Effector CD4-positive, alpha-beta T cell (primary cell): ENCODE data around the gene PDPN. TPM values are rescaled to one million over a fixed set of nuclear protein-coding genes. Genes with fewer than 3 reads are reported as not detected.
"Not testable (repeated sequence)": the region's sequence is repeated elsewhere in the genome, so short reads cannot be mapped to it uniquely, and the experiment has no call there.

Source experiments
- DNase-seq: peaks from one replicate; pipeline ENCODE4 v3.0.0-alpha.2; 2020
- total RNA-seq: gene quantifications from one replicate; lab custom pipeline; 2026; lab: John Stamatoyannopoulos, UW

Gene PDPN
- not detected for total RNA-seq

GRCh38 chr1:13583595-13583965, at the start of gene PDPN:
TSS of gene PDPN (plus strand) at chr1:13583832. CDS start at chr1:13584034, 202 bp downstream.
- DNase-seq = no peak

GRCh38 chr1:13535227-13535626, 48.4 kb upstream of the PDPN start:
- no peak for DNase-seq

DNA sequence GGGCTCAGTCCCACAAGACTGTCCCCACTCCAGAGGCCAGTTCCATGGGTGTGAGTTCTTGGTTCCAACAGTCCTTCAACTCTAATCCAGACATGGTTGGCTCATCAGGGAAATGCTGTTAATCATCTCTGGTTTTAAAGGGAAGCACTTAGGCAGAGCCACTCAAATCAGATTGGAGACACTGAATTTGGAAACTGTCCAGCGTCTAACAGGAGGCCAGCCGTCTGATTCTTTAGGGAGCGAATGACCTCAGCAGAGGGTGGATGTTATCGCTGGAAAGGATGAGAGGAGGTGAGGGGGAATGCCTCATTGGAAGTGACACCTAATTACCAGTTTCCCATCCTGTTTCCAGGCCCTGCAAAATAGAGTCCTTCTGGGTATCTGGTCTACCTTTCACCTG, 47.1 kb upstream of the PDPN start:
- no peak for DNase-seq

DNA sequence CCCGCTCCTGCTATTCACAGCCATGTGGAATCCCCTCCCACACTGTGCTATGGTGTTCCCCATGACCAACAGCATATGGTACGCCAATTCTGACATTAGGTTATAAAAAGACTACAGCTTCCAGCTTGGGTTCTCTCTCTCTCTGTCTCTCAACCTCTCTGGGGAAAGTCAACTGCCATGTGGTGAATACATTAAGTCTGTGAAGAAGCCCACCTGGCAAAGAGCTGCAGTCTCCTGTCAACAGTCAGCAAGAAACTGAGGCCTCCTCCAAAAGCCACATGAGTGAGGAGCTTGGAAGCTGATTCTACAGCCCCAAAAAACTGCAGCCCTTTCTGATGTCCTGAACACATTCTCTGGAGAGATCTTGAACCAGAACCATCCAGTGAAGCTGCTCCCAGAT, 44.8 kb upstream of the PDPN start:
- DNase-seq = no peak

DNA sequence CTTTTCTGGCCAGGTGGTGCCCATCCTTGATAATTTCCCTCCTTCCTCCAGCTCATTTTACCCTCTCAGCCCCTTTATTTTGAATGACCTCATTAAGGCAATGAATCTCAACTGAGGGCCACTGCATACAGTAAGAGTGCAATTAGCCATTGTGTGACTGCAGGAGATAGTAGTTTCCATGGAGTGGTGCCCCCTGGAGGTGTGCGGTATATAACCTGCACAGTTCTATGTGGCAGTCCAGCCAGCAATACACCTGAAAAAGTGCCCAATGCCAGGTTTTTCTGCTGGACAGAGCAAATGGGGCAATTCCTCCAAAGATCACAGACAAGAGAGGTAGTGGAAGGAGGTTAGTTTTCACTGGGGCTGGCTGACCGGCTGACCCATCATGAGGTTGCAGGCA, 43.9 kb upstream of the PDPN start:
- no peak for DNase-seq

DNA sequence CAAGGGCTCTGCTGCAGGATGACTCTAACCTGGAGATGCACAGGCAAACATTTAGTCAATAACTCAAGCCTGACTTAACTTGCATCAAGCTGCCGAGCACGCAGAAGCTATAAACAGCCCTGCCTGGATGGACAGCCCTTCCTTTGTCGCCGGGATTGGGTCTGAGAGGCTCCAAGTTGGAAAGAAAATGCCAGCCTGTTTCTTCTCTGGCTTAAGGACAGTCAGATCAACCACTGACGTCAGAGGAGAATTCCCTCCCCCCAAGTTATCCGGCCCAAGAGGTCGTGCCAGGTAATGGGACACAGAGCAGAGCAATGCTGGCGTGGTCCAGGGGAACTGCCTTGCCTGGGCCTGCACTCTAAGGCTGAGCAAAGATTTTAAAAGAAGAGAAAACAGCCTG, 42.8 kb upstream of the PDPN start:
- DNase-seq = no peak

GRCh38 chr1:13541435-13542215, 42.0 kb upstream of the PDPN start:
- DNase-seq = no peak

DNA sequence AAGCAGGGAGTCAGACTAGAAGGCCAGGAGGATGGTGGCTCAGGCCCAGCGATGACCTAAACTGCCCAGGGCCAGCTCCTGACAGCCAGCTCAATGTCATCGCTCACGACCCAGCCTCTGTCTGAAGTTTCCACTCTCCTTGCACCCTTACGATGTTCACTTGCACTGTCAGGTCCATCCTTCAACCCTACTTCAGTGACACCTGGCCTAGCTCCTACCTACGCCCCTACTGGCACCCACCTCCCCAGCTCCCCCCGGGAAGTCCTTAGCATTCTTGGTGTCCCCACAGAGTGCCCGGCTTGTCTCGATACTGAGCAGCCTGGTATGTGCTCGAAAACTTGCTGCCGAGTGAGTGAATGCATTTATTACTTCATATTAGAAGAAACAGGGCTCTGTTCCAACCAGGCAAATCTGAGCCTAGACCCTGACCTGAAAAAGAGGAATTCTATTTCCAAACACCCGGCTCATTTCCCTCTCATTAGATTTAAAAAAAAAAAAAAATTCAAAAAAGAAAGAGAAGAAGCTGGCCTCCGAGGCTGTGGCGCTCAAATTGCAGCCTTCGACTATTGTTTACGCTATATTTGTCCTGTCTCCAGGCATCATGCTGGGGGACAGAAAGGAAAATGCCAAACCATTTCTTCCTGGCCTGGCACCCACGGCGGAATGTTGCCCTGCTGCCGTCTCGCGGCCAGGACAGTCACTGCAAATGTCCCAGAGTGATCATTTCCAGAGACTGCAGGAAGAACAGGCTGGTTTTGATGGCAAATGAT, 40.0 kb upstream of the PDPN start:
- DNase-seq = no peak

GRCh38 chr1:13544221-13544556, 39.4 kb upstream of the PDPN start:
- no peak for DNase-seq

GRCh38 chr1:13546791-13547190, 36.8 kb upstream of the PDPN start:
- no peak for DNase-seq

DNA sequence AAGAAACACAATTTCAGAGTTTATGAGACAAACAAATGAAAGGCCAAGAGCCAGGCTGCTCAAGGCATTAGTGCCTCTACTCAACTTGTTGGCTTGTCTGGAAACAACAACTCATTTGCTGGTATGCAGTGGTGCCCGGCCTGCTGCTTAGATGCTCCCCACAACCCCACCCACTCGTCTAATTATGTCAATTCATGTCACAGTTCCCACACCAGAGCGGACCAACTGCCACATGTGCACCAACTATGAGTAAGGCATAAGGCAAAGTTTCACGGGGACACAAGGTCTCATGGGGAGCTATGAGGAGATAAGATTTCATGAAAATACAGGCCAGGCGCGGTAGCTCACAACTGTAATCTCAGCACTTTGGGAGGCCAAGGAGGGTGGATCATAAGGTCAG, 35.4 kb upstream of the PDPN start:
- no peak for DNase-seq

- no peak for DNase-seq
Measured at GRCh38 chr1:13549021-13549420, 34.6 kb upstream of the PDPN start.

DNA sequence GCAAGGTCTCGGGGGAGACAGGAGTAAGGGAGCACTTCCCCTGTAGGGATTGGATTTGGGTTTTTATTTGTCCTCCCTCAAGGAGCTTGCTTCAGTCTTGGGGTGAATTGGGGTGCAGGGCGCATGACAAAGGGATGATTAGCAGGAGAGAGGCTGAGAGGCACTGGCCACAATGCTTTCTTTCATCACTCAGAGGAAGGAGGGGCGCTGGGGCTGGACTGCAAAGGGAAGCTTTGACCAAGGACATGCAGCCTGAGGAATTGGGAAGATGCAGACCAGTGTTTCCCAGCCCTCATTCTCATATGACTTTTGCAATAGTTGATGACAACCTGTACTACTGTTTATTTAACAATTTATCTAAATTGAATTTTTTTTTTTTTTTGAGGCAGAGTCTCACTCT, 34.1 kb upstream of the PDPN start:
- no peak for DNase-seq

DNA sequence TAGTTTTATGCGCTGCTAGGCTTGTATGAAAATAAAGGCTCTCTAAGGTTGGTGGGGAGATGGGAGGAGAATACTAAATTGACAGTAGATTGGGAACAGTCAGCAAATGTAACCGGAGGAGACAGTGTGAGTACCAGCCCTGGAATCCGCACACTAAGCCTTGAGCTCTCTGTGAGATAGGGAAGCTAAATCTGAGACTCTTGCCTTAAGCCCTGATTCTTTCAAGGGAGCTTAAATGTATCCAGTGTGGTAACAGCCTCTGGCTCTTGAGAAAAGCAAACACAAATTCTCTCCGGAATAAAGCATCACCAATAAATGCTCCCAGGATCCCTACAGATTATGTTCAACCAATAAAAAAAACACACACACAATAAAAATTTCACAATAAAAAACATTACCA, 33.0 kb upstream of the PDPN start:
- no peak for DNase-seq

- DNase-seq = no peak
Measured at GRCh38 chr1:13554798-13555197, 28.8 kb upstream of the PDPN start.

- DNase-seq = no peak
Measured at GRCh38 chr1:13556224-13556764, 27.3 kb upstream of the PDPN start.

DNA sequence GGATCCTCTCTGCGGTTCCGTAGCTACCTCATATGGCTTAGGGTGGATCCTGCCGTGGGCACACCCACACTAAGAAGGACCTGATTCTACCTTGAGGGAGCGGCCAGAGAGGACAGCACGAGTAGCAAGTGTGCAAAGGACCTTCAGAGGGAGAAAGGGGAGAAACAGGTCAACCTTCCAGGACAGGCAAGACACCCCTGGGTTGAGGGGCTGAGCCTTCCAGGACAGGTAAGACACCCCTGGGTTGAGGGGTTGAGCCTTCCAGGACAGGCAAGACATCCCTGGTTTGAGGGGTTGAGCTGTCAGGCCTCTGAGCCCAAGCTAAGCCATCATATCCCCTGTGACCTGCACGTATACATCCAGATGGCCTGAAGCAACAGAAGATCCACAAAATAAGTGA, 23.1 kb upstream of the PDPN start:
- no peak for DNase-seq

DNA sequence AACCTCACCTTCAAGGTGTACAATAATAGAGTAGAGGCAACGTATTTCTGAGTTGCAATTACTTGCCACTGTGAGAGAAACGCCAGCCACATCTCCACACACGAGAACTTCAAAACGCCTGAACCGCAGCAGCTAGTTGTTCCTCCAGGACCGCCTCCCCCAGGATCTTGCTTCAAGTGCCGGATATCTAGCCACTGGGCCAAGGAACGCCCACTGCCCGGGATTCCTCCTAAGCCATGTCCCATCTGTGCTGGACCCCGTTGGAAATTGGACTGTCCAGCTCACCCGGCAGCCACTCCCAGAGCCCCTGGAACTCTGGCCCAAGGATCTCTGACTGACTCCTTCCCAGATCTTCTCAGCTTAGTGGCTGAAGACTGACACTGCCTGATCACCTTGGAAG, 20.7 kb upstream of the PDPN start:
- not testable (repeated sequence) for DNase-seq

GRCh38 chr1:13564073-13564472, 19.6 kb upstream of the PDPN start:
- no peak for DNase-seq

GRCh38 chr1:13570435-13570834, 13.2 kb upstream of the PDPN start:
- DNase-seq = not testable (repeated sequence)

GRCh38 chr1:13570924-13571323, 12.7 kb upstream of the PDPN start:
- no peak for DNase-seq

GRCh38 chr1:13573586-13573985, 10.0 kb upstream of the PDPN start:
- no peak for DNase-seq

DNA sequence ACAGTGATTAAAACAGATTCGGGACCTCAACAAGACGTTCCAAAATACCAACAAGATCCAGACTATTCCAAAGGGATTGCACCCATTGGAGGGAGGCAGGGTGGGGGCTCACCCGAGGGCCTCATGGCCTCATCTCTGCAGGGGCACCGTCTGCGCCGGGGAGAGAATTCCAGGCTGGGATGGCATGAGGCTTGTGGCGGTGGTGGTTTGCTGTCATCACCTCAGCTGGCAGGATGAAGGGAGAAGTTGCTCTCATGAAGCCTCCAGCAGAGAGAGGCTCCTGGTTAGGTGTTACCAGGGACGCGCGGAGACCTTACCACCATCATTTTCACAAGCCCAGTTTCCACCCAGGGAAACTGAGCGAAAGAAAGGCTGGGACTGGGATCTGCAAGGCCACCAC, 6.7 kb upstream of the PDPN start:
- no peak for DNase-seq

- no peak for DNase-seq
Measured at GRCh38 chr1:13577846-13578245, 5.8 kb upstream of the PDPN start.
